K562 (cell line): ENCODE results near the gene TEX261. TPM values are rescaled to one million over a fixed set of nuclear protein-coding genes. Genes with fewer than 3 reads are reported as not detected.

Experiments used
- BCOR ChIP-seq: fragments of 450-650 bp; IDR thresholded peaks from 2 replicates; pipeline ENCODE4 v1.6.1; 2016
- BRF1 ChIP-seq: IDR thresholded peaks from 3 replicates; pipeline ENCODE4 v1.6.1; 2011; ENCODE audit warnings: borderline replicate concordance, mild to moderate bottlenecking; ENCODE audit not compliant: insufficient read length; ENCODE audit errors: extremely low read depth
- CTBP1 ChIP-seq: fragments of 450-650 bp; IDR thresholded peaks from 2 replicates; pipeline ENCODE4 v1.6.1; 2016; ENCODE audit warnings: borderline replicate concordance
- CTCFL ChIP-seq: IDR thresholded peaks from 2 replicates; pipeline ENCODE4 v1.6.1; 2011; ENCODE audit warnings: borderline replicate concordance, low read depth, mild to moderate bottlenecking, moderate library complexity, low read length; ENCODE audit not compliant: insufficient read depth, poor library complexity, severe bottlenecking
- EP400 ChIP-seq: fragments of 450-650 bp; IDR thresholded peaks from 2 replicates; pipeline ENCODE4 v1.6.1; 2017; ENCODE audit warnings: antibody characterized with exemption, mild to moderate bottlenecking, moderate library complexity
- GATAD2A ChIP-seq: fragments of 450-650 bp; IDR thresholded peaks from 2 replicates; pipeline ENCODE4 v1.6.1; 2017
- JUND ChIP-seq, 2 experiments: IDR thresholded peaks; 2 replicates in 1 of 2; 3 replicates in 1 of 2; pipeline ENCODE4 v1.6.1; 2011; ENCODE audit warnings: borderline replicate concordance in 2 of 2, low read depth in 2 of 2, low read length in 2 of 2, improper control_type of control experiment in 1 of 2, missing biosample characterization in 1 of 2, missing genetic modification characterization in 1 of 2, missing genetic modification reagents in 1 of 2
- KDM1A ChIP-seq, 2 experiments: fragments of 450-650 bp; IDR thresholded peaks; 2 replicates each; pipeline ENCODE4 v1.6.1; 2016; ENCODE audit warnings: mild to moderate bottlenecking in 2 of 2
- KDM2B ChIP-seq: fragments of 250-450 bp; sonication (Bioruptor Pico); IDR thresholded peaks from 2 replicates; pipeline ENCODE4 v1.8.0; 2021; ENCODE audit warnings: mild to moderate bottlenecking, moderate library complexity
- NR1H2 ChIP-seq: sonication (generic); formaldehyde crosslinking; IDR thresholded peaks from 2 replicates; pipeline ENCODE4 v1.4.0; 2020; ENCODE audit warnings: mild to moderate bottlenecking, missing genetic modification reagents
- NRF1 ChIP-seq, 2 experiments: fragments of 450-650 bp; IDR thresholded peaks in 1 of 2; conservative IDR thresholded peaks in 1 of 2; 2 replicates each; pipeline ENCODE4 v1.6.1; 2014; ENCODE audit warnings: mild to moderate bottlenecking in 2 of 2
- ZSCAN29 ChIP-seq: fragments of 450-650 bp; IDR thresholded peaks from 2 replicates; pipeline ENCODE4 v1.6.1; 2017
- polyA plus RNA-seq, 8 experiments: library from polyadenylated mRNA; depleted of rRNA in 4 of 8; stranded (reverse) in 5 of 8; unstranded in 3 of 8; fragments of >200 nt; fragmentation: Nextera tagmentation in 2 of 8; fragmentation: Illumina TruSeq in 1 of 8; extraction: Ambion mirVana in 2 of 8; extraction: Trizol in 1 of 8; gene quantifications; 2 replicates each; pipeline versions ENCODE4 v1.2.1 to v1.2.3, GENCODE V29; 2011 to 2014; ENCODE audit warnings: inconsistent platforms in 1 of 8, missing spikeins in 1 of 8
- total RNA-seq, 7 experiments: library from RNA; depleted of rRNA in 6 of 7; stranded (reverse); fragments of >200 nt in 6 of 7; fragmentation: Illumina TruSeq in 2 of 7; extraction: Trizol in 2 of 7; gene quantifications; 2 replicates each; pipeline versions ENCODE4 v1.2.1 to v1.2.3, GENCODE V29; 2011 to 2021; ENCODE audit warnings: low replicate concordance in 1 of 7
- TF ChIP-seq, protein P1 (sequence below), 2 experiments: IDR thresholded peaks; 2 replicates each; pipeline ENCODE4 v1.6.1; 2012; ENCODE audit warnings: improper control_type of control experiment in 2 of 2, low read depth in 2 of 2, low read length in 2 of 2, borderline replicate concordance in 1 of 2
- TF ChIP-seq, protein P2 (sequence below): fragments of 450-650 bp; IDR thresholded peaks from 2 replicates; pipeline ENCODE4 v1.7.1; 2018; ENCODE audit warnings: mild to moderate bottlenecking, low read depth; ENCODE audit not compliant: partially characterized antibody
- TF ChIP-seq, protein P3 (sequence below), 2 experiments: fragments of 450-650 bp; conservative IDR thresholded peaks; 2 replicates each; pipeline ENCODE4 v1.6.1; 2017; ENCODE audit warnings: mild to moderate bottlenecking in 2 of 2, moderate library complexity in 2 of 2

The TEX261 gene
- total and polyA plus RNA-seq, 9 of the 15 experiments (the other 6 are each of a cell fraction or from before 2014, with no cell fraction given) = 11.9 to 110 (median 51.9) TPM

GRCh38 chr2:70964596-70965386, 29.9 kb downstream of the TEX261 start (continued):
- TF ChIP-seq, protein P1, sequence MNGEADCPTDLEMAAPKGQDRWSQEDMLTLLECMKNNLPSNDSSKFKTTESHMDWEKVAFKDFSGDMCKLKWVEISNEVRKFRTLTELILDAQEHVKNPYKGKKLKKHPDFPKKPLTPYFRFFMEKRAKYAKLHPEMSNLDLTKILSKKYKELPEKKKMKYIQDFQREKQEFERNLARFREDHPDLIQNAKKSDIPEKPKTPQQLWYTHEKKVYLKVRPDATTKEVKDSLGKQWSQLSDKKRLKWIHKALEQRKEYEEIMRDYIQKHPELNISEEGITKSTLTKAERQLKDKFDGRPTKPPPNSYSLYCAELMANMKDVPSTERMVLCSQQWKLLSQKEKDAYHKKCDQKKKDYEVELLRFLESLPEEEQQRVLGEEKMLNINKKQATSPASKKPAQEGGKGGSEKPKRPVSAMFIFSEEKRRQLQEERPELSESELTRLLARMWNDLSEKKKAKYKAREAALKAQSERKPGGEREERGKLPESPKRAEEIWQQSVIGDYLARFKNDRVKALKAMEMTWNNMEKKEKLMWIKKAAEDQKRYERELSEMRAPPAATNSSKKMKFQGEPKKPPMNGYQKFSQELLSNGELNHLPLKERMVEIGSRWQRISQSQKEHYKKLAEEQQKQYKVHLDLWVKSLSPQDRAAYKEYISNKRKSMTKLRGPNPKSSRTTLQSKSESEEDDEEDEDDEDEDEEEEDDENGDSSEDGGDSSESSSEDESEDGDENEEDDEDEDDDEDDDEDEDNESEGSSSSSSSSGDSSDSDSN (IDR thresholded peaks at IDR 0.05; ENCODE audit: borderline replicate concordance in 1 of 2, low read depth in 2 of 2, low read length in 2 of 2) = 0 out of 4 replicates have a peak, but pooled peaks of 1 of the 2 experiments have one; percentile 40
- TF ChIP-seq KDM1A (IDR thresholded peaks at IDR 0.05) = peak in 1 of 2 experiments; percentile 67; a peak in 2 of 4 replicates
- no peak for TF ChIP-seq BRF1
- TF ChIP-seq EP400 = no peak
- TF ChIP-seq ZSCAN29 = no peak
- peak; percentile 75 for TF ChIP-seq CTCFL
- TF ChIP-seq, protein P2, sequence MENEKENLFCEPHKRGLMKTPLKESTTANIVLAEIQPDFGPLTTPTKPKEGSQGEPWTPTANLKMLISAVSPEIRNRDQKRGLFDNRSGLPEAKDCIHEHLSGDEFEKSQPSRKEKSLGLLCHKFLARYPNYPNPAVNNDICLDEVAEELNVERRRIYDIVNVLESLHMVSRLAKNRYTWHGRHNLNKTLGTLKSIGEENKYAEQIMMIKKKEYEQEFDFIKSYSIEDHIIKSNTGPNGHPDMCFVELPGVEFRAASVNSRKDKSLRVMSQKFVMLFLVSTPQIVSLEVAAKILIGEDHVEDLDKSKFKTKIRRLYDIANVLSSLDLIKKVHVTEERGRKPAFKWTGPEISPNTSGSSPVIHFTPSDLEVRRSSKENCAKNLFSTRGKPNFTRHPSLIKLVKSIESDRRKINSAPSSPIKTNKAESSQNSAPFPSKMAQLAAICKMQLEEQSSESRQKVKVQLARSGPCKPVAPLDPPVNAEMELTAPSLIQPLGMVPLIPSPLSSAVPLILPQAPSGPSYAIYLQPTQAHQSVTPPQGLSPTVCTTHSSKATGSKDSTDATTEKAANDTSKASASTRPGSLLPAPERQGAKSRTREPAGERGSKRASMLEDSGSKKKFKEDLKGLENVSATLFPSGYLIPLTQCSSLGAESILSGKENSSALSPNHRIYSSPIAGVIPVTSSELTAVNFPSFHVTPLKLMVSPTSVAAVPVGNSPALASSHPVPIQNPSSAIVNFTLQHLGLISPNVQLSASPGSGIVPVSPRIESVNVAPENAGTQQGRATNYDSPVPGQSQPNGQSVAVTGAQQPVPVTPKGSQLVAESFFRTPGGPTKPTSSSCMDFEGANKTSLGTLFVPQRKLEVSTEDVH = peak; percentile 82
- TF ChIP-seq NRF1 (conservative IDR thresholded peaks at IDR 0.05 in 1 of 2, IDR thresholded peaks at IDR 0.05 in 1 of 2) = peak; percentile 74 to 78
- TF ChIP-seq JUND (IDR thresholded peaks at IDR 0.05; ENCODE audit: borderline replicate concordance, low read depth, low read length) = peak; percentile 22; the same call in 1 of the 2 replicates
- no peak; the same call in 2 of the 3 replicates for TF ChIP-seq JUND (tag; IDR thresholded peaks at IDR 0.05; ENCODE audit: borderline replicate concordance, low read depth, low read length)
- TF ChIP-seq GATAD2A = 0 out of 2 replicates have a peak, but pooled peaks have one; percentile 30
- peak; percentile 39; the same call in 1 of the 2 replicates for TF ChIP-seq BCOR
- peak; percentile 99 for TF ChIP-seq CTBP1
- TF ChIP-seq, protein P3, sequence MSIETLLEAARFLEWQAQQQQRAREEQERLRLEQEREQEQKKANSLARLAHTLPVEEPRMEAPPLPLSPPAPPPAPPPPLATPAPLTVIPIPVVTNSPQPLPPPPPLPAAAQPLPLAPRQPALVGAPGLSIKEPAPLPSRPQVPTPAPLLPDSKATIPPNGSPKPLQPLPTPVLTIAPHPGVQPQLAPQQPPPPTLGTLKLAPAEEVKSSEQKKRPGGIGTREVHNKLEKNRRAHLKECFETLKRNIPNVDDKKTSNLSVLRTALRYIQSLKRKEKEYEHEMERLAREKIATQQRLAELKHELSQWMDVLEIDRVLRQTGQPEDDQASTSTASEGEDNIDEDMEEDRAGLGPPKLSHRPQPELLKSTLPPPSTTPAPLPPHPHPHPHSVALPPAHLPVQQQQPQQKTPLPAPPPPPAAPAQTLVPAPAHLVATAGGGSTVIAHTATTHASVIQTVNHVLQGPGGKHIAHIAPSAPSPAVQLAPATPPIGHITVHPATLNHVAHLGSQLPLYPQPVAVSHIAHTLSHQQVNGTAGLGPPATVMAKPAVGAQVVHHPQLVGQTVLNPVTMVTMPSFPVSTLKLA (conservative IDR thresholded peaks at IDR 0.05) = 0 out of 4 replicates have a peak, but pooled peaks of 1 of the 2 experiments have one; percentile 28
- TF ChIP-seq NR1H2 (CRISPR knock-in tag) = no peak
- TF ChIP-seq KDM2B (CRISPR knock-in tag) = peak; percentile 80; the same call in 1 of the 2 replicates
- TF ChIP-seq, all 486 proteins: peak for 46
